ENCODE results near the gene PSD. TPM values are rescaled to one million over a fixed set of nuclear protein-coding genes. Genes with fewer than 3 reads are reported as not detected.

PSD gene
- total and polyA plus RNA-seq, 9 of the 15 experiments (the other 6 are each of a cell fraction or from before 2014, with no cell fraction given): 0.11 to 1.7 (median 0.54) TPM; not detected in 2

- TF ChIP-seq THRA (IDR thresholded peaks at IDR 0.05): no peak
- TF ChIP-seq, protein P1, sequence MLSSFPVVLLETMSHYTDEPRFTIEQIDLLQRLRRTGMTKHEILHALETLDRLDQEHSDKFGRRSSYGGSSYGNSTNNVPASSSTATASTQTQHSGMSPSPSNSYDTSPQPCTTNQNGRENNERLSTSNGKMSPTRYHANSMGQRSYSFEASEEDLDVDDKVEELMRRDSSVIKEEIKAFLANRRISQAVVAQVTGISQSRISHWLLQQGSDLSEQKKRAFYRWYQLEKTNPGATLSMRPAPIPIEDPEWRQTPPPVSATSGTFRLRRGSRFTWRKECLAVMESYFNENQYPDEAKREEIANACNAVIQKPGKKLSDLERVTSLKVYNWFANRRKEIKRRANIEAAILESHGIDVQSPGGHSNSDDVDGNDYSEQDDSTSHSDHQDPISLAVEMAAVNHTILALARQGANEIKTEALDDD (IDR thresholded peaks at IDR 0.05): peak; percentile 99
- TF ChIP-seq PHB2 (IDR thresholded peaks at IDR 0.05; ENCODE audit: low read depth): no peak
- TF ChIP-seq BDP1 (IDR thresholded peaks at IDR 0.05; ENCODE audit: insufficient read depth, insufficient read length): no peak
- TF ChIP-seq GATAD2B (IDR thresholded peaks at IDR 0.05; ENCODE audit: borderline replicate concordance): peak; percentile 16; the same call in 1 of the 2 replicates
- TF ChIP-seq ZNF263 (CRISPR knock-in tag; IDR thresholded peaks at IDR 0.05; ENCODE audit: borderline replicate concordance): no peak
- TF ChIP-seq KLF16 (IDR thresholded peaks at IDR 0.05): peak; percentile 76
- no peak for TF ChIP-seq KDM5B (IDR thresholded peaks at IDR 0.05; ENCODE audit: insufficient replicate concordance, low read depth, low read length)
- TF ChIP-seq ZNF12 (CRISPR knock-in tag; IDR thresholded peaks at IDR 0.05): no peak
- no peak for TF ChIP-seq POLR2A (conservative IDR thresholded peaks at IDR 0.05)
- TF ChIP-seq, protein P2, sequence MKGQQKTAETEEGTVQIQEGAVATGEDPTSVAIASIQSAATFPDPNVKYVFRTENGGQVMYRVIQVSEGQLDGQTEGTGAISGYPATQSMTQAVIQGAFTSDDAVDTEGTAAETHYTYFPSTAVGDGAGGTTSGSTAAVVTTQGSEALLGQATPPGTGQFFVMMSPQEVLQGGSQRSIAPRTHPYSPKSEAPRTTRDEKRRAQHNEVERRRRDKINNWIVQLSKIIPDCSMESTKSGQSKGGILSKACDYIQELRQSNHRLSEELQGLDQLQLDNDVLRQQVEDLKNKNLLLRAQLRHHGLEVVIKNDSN (CRISPR knock-in tag; IDR thresholded peaks at IDR 0.05): no peak
- TF ChIP-seq ZNF324 (CRISPR knock-in tag; IDR thresholded peaks at IDR 0.05): no peak
- TF ChIP-seq, protein P3, sequence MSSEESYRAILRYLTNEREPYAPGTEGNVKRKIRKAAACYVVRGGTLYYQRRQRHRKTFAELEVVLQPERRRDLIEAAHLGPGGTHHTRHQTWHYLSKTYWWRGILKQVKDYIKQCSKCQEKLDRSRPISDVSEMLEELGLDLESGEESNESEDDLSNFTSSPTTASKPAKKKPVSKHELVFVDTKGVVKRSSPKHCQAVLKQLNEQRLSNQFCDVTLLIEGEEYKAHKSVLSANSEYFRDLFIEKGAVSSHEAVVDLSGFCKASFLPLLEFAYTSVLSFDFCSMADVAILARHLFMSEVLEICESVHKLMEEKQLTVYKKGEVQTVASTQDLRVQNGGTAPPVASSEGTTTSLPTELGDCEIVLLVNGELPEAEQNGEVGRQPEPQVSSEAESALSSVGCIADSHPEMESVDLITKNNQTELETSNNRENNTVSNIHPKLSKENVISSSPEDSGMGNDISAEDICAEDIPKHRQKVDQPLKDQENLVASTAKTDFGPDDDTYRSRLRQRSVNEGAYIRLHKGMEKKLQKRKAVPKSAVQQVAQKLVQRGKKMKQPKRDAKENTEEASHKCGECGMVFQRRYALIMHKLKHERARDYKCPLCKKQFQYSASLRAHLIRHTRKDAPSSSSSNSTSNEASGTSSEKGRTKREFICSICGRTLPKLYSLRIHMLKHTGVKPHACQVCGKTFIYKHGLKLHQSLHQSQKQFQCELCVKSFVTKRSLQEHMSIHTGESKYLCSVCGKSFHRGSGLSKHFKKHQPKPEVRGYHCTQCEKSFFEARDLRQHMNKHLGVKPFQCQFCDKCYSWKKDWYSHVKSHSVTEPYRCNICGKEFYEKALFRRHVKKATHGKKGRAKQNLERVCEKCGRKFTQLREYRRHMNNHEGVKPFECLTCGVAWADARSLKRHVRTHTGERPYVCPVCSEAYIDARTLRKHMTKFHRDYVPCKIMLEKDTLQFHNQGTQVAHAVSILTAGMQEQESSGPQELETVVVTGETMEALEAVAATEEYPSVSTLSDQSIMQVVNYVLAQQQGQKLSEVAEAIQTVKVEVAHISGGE (CRISPR knock-in tag; IDR thresholded peaks at IDR 0.05): no peak
- no peak for TF ChIP-seq SIRT6 (IDR thresholded peaks at IDR 0.05; ENCODE audit: low read depth, low read length)
- no peak for TF ChIP-seq U2AF1 (optimal IDR thresholded peaks at IDR 0.05; ENCODE audit: low read depth, low read length)
- TF ChIP-seq, protein P4, sequence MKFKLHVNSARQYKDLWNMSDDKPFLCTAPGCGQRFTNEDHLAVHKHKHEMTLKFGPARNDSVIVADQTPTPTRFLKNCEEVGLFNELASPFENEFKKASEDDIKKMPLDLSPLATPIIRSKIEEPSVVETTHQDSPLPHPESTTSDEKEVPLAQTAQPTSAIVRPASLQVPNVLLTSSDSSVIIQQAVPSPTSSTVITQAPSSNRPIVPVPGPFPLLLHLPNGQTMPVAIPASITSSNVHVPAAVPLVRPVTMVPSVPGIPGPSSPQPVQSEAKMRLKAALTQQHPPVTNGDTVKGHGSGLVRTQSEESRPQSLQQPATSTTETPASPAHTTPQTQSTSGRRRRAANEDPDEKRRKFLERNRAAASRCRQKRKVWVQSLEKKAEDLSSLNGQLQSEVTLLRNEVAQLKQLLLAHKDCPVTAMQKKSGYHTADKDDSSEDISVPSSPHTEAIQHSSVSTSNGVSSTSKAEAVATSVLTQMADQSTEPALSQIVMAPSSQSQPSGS (CRISPR knock-in tag; IDR thresholded peaks at IDR 0.05): no peak
- TF ChIP-seq ZFP36 (IDR thresholded peaks at IDR 0.05; ENCODE audit: low read depth, low read length, partially characterized antibody): no peak
- TF ChIP-seq DDX20 (tag; IDR thresholded peaks at IDR 0.05; ENCODE audit: low read depth): peak; percentile 51; the same call in 1 of the 2 replicates
- peak; percentile 58 for TF ChIP-seq NEUROD1 (IDR thresholded peaks at IDR 0.05; ENCODE audit: borderline replicate concordance, low read depth, low read length, partially characterized antibody)
- TF ChIP-seq CREB1 (IDR thresholded peaks at IDR 0.05): no peak
- TF ChIP-seq CREB1 (CRISPR knock-in tag; IDR thresholded peaks at IDR 0.05): no peak
Observed at GRCh38 chr10:102455893-102456471, 37.4 kb upstream of the PSD start (continued).
